Embryonic facial prominence (tissue), 1 donor: Measurements from ENCODE around the gene FFAR4.

Experiments
- DNase-seq: peaks from one replicate; pipeline ENCODE4 v3.0.0-alpha.2; 2016; ENCODE audit errors: extremely low spot score

The FFAR4 gene

DNA sequence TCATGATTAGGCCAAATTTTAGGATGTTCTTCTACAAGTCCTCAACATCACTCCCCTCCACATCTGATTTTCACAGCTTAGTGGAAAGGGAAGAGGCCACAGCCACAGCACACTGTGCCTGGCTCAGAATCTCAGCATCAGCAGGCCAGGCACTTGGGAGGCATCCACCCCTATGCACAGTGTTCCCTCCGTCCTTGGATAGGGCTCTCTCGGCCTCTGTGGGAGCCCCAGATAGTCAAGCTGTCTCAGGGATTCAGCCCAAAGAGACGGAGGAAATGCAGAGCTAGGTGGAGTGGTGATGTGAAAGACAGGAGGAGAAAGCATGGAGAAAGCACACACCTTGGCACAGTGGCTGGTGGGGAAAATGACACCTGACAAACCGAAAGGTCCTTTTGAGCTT, 33.3 kb downstream of the FFAR4 start:
- DNase-seq: no peak

DNA sequence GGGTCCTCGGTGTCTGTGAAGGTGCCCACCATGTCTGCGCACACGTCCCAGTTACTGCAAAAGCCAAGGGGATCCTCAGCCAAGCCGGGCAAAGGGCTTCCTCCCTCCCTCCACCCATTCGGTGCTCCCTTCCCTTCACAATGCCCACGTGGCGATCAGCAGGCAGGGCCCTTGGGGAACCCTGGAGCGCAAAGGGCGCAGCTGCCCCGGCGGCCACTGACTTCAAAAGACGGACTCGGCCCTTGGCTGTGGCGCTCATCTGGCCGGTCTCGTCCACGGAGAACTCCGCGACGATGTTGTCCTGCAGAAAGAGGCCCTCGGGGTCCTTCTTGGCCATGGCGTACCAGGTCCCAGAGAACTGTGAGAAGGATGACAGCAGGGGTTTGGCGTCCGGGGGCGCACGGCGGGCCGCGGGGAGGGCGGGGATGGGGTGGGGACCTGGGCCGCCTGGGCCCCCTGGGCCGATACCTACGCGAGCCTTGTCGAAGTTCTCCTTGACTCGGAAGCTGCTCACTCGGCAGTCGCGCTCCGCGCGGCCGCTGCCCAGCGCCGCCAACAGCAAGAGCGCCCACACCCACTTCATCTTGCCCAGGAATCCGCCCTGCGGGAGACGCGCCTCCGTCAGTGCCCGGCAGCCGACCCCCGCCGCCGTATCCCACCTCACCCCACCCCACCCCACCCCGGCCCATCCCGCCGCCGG, 34.1 kb downstream of the FFAR4 start:
- DNase-seq: no peak

DNA sequence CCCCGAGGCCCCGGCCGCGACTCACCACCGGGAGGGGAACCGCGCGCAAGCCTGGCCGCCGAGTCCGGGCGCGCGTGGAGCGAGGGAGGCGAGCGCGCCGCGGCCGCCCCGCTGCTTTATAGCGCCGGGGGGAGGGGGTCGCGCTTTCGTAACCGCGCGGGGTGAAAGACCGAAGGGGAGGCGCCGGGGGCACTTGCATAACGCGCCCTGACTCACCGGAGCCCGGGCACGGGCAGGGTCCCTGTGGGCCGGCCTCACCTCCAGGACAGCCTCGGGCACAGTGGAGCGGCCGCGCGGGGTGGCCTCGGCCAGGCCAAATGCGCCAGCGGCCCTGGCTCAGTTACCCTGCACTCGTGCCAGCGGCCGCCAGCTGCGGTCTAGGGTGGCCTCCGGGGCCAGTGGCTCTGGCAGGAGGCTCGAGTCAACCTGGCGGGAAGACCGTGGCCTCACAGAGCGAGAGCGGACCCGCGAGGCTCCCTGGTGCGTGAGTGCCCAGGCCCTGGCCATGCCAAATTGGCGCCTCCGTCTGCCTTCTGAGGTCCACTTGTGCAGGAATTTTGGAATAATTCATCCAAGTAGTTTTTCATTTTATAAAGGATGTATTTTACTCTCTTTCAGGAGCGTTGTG, 34.8 kb downstream of the FFAR4 start, which contains the start of gene RBP4:
Gene RBP4 (minus strand): TSS at position 90 of the 628 bp plus-strand sequence. CDS start 207 bp downstream, outside the sequence.
- DNase-seq: no peak

DNA sequence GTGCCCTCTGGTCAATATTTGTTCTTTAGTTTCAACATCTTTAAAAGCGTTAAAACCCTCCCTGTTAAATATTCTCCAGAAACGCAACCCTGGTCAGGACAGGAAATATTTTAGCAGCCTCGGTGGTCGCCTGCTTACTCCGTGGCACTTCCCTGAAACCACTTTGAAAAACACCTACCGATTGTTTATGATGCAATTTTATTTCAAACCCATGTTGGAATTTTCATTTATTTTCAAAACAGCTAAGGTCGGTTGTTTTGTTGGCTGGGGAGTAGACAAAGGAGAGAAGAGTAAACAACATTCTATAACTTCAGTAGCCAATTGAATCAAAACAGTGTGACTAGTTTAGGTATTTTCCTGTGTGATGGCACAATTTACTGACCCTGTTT, 35.3 kb downstream of the FFAR4 start:
- no peak for DNase-seq

DNA sequence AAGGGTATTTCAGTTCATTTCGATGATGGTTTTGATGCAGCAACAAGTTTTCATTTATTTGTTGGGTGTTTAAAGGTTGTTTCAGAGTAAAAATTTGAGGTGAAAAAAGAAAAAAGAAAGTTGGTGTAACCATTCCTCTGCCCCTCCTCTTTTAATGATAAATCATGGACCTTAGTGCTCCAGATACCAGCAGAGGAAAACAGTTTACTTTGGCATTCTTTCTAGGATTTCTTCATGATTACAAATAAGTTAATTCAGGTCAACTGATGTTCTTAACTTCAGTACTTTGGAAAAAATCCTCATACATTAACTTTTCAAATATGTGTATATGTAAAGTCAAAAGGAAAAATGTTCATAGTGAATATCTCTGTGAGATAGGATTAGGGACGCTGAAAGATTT, 36.6 kb downstream of the FFAR4 start:
- DNase-seq: no peak

DNA sequence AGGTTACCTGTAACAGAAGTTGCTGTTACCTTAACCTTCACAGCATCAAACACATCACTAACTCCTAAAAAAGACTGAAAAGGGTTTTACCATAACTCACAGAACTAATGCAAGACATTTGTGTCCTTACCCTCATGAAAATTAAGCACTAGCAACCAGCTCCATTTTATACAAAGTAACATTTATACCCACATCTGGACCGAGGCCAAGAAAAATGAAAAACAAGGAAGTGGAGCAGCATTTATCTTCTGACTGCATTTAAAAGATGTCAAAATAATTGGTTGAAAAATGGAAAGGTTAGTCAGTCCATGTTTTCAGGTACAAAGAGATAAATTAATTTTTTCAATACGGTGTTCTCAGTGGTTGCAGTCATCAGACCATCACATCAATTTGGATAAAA, 37.7 kb downstream of the FFAR4 start:
- no peak for DNase-seq

DNA sequence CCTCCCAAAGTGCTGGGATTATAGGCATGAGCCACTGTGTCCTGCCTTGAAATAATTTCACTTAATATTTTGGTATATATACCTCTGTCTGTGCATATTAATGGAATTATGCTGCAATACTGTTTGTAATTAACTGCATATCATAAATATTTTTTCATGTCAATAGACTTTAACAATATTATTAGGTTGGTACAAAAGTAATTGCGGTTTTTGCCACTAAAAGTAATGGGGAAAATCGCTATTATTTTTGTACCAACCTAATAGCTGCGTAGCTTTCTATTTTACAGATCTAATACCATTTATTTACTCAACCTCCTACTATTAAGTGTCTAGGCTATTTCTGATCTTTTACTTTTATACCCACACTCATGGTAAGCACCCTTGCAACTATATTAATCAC, 42.0 kb downstream of the FFAR4 start:
- DNase-seq: no peak

DNA sequence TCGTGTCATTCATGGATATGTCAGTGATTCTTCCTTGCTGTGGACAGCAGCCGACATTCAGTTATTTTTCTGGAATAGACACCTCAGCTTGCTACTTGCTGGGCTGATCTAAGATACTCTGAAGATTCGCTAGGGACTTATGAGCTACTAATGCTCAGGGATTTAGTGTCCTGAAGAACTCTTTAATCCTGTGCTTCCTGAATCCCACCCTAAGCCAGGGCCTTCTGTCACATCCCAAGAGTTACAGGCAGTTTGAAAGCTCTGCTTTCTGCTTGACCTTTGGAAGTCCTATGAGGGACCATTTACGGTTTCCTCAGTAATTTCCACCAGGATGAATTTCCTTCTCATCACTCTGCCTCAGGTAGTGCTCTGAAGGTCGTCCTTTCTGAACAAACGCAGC, 45.8 kb downstream of the FFAR4 start, which contains the start of gene PDE6C:
Gene PDE6C (plus strand): TSS at position 227 of the 400 bp plus-strand sequence. CDS start 189 bp downstream, outside the sequence.
- no peak for DNase-seq

DNA sequence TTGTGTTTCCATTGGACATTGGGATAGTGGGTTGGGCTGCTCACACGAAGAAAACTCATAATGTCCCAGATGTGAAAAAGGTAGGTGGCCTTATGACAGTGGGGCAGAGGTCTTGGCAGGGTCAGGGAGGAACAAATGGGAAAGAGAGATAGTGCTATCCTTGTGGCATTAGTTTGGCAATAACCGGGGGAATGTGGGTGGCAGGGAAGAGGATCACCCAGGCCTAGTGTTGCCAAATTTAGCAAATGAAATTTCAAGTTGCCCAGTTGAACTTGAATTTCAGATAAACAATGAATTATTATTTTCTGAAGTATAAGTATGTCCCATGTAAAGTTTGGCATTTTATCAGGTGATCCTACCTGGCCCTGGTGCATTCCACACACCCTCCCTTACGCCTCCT, 46.7 kb downstream of the FFAR4 start:
- DNase-seq: no peak

DNA sequence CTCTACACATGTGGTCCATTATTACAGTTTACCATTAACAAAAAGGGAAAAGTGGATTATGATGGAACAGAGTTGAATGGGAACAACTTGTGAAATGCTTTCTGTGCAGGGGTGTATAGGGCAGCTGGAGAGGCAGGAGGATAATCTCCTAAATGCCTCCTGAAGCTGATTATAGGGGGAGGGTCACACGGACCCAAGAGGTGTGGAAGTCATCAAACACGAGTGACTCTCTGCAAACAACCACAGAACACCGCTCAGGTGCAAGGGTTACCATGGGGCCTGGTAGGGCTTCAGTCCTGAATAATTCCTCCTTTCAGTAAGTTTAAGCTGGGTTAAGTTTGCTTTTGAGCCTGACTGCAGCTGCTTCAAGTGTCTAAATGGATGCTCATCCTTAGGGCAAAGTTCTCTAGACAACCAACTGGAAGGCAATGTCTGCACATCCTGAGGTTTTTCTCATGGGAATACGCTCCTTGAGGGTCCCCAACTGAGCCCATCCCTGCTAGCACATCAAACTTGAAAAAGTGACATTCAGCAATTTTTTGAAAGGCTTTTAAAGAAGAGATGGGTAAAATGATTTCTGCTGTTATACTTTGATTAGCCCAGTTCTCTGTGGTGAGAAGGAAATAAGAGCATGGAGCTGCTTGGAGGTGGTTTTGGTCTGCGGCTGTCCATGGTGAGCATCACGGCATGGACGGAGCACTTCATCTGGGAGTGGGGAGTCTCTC, 47.8 kb downstream of the FFAR4 start:
- no peak for DNase-seq

DNA sequence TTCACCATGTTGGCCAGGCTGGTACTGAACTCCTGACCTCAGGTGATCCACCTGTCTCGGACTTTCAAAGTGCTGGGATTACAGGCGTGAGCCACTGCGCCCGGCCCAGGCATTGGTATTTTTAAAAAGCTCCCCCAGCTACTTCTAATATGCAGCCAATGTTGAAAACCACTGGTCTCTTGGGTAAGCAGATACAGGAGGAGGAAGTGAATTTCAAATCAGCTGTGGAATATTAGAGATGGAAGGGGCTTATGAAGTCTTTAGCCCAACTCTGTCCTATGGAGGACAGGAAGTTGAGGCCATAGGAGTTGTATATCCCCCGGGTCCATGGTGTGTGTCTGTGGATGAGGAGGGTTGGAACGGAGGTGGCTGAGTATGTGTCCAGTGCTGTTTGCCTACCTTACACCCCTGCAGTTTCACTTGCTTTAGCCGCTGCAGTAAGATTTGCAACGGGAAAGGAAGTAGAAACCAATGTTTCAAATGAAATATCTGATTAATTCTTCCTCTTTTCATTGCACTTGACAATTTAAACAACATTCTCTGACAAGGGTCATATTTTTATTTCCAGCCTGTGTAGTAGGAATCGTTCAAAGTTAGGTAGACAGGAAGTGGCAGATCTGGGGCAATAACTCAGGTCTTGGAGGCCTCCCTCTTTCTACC, 49.2 kb downstream of the FFAR4 start:
- DNase-seq: no peak

DNA sequence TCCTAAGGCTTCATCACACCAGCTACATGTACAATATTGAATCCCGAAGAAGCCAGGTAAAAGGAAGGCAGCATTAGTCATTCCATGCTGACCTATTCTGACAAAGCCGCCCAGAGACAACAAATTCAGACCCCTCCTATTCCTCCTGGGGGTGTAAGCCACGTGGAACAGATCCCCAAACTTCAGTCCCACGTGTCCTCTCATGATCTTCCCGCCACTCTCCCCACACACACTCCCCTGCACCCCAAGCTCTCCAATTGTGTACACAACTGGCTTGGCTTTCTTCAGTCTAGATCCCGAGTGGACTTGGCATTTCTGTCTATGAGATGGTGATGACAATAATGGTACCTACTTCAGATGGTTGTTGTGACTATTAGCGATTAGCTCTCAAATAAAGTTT, 54.5 kb downstream of the FFAR4 start:
- no peak for DNase-seq

DNA sequence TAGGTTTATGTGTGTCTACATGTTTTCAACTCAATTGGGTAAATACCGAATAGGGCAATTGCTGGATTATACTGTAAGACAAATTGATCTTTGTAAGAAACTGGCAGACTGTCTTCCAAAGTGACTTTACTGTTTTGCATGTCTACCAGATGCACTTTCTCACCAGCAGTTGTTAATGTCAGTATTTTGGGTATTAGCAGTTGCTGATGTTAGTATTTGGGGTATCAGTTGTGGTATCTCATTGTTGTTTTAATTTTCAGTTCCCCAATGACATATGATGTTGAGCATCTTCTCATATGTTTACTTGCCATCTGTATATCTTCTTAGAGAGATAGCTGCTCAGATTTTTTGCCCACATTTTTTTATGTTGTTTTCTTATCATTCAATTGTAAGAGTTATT, 56.5 kb downstream of the FFAR4 start:
- no peak for DNase-seq

DNA sequence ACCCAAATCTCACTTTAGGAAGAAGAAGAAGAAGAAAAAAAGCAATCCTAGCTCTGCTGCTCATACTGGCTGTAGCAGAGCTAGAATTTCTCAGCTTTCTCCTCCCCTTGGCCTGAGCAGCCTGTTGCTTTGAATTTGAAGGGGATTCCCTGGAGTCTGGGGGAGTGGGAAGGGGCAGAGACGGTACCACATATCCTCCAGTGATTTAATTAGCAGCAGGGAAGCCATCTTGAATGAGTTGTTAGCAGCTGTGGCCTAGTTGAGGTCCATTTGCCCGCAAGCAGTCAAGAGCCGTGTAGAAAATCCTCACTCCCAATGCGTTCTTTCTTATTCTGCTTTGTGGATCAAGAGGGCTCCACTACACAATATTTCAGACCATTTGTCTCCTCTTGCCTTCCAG, 62.4 kb downstream of the FFAR4 start:
- no peak for DNase-seq

DNA sequence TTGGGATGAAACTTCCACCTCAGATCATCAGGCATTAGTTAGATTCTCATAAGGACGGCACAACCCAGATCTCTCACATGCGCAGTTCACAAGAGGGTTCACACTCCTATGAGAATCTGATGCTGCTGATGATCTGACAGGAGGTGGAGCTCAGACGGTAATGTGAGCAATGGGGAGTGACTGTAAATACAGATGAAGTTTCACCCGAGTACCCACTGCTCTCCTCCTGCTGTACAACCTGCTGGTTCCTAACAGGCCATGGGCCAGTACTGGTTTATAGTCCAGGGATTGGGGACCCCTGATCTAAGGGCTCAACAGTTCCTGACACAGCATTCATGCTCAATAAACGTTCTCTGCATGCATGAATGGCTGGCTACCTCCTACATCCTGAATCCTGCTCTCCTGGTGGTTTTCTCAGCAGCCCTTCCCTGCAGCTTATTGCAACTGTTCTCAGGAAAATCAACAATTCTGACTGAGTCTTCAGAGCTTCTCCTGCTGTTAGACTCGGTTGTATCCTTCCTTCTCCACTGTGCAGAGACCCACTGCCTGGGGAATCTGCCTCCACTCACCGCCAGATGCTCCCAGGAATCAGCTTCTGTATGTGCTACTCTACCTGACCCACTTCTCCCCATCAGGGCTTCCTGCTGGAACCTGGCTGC, 63.3 kb downstream of the FFAR4 start:
- DNase-seq: no peak

DNA sequence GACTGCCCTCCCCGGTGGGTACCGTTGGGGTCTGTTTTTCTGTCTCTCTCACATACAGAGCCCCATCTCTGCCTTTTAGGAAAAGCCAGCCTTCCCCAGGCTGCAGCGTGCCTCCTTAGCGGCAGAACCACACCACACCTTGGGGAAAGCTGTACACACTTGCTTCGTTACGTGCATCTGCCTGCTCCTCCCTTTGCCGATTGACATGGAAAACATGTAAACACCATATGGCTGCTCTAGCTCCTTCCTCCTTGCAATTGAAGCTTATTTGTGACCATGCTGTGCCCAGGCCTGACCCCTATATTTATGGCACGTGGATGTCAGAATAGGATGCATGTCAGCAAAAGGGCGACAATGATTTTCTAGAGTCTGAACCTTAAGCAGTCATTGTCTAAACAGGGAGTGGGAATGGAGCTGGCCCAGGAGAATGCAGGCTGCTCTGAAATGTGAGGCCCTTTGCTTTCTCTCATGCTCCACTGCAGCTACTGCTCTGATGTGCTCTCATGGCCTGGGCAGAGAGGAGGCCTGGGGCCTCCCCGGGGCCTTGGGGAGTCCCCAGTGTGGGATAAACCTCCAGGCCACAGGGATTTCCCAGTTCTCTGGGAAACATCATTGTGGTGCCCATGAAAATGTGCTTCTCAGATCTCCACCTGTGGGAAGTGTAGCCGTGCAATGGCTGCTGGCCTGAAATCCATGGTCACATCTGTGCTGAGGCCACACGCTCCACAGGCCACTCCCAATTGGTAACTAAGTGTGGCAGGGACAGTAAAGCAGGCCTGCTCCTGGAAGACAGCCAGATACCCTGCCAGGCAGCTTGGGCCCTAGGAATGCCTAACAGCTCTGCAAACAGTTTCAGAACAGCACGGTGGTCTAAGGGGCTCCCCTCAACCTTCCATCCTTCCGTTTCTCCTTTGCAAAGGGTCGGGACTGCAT, 64.4 kb downstream of the FFAR4 start:
- no peak for DNase-seq
